ENCODE measurements around the gene SETD1B. TPM values are rescaled to one million over a fixed set of nuclear protein-coding genes. Genes with fewer than 3 reads are reported as not detected.

Gene SETD1B
- total and polyA plus RNA-seq, 2 of the 4 experiments (the other 2 are of a cell fraction), result 0.90 to 5.1 TPM

GRCh38 chr12:121872546-121873215 is 68.9 kb downstream of the SETD1B start (continued):
- TF ChIP-seq USF2 (IDR thresholded peaks at IDR 0.05; ENCODE audit: low read depth, low read length), result peak; percentile 68; the same call in 1 of the 2 replicates
- peak; percentile 1; the same call in 1 of the 2 replicates for TF ChIP-seq RAD21 (IDR thresholded peaks at IDR 0.05; ENCODE audit: low read length)
- peak; percentile 35; the same call in 1 of the 2 replicates for TF ChIP-seq CEBPB (IDR thresholded peaks at IDR 0.05; ENCODE audit: low read depth, low read length)
- TF ChIP-seq POLR2A (IDR thresholded peaks at IDR 0.05; ENCODE audit: low read depth, low read length), result no peak

All from IMR-90 (cell line).